Bronchial epithelial cell (primary cell): ENCODE measurements around the gene CEACAM7. TPM values are rescaled to one million over a fixed set of nuclear protein-coding genes. Genes with fewer than 3 reads are reported as not detected.
A peak's percentile ranks its signal among the peaks of the same experiment; 100 is the strongest.
"Not testable (repeated sequence)": the region's sequence is repeated elsewhere in the genome, so short reads cannot be mapped to it uniquely, and the experiment has no call there.

ENCODE experiments used
- DNase-seq: peaks from one replicate; pipeline ENCODE4 v3.0.0-alpha.2; 2010; ENCODE audit warnings: low read depth
- FAIRE-seq: peaks from 2 replicates; lab custom pipeline; 2011; peaks lifted over from hg19 to GRCh38; lab: Jason Lieb, UNC
- H3K27me3 ChIP-seq: 2 replicates; pipeline ENCODE4 v1.5.1; 2011; ENCODE audit warnings: low read length; ENCODE audit not compliant: control insufficient read depth, insufficient read depth
- H3K36me3 ChIP-seq: 2 replicates; pipeline ENCODE4 v1.5.1; 2011; ENCODE audit warnings: low read length; ENCODE audit not compliant: control insufficient read depth, insufficient read depth
- H3K4me3 ChIP-seq: 2 replicates; pipeline ENCODE4 v1.5.1; 2011; ENCODE audit warnings: mild to moderate bottlenecking, low read depth, low read length, control low read depth
- CTCF ChIP-seq: IDR thresholded peaks from 2 replicates; pipeline ENCODE4 v1.5.1; 2011; ENCODE audit warnings: mild to moderate bottlenecking, moderate library complexity, low read length, control low read depth, inconsistent platforms; ENCODE audit not compliant: insufficient read depth, severe bottlenecking
- total RNA-seq: library from RNA; depleted of rRNA; stranded (reverse); fragments of >200 nt; gene quantifications from 2 replicates; pipeline ENCODE4 v1.2.1, GENCODE V29; 2014

Gene CEACAM7
- total RNA-seq, 1 donor from 2014 or later: 0.79 TPM

GRCh38 chr19:41666075-41666474 lies 22.0 kb downstream of the CEACAM7 start:
- TF ChIP-seq CTCF: no peak
- Histone ChIP-seq H3K4me3 (no peak overlapping the region), H3K36me3 (no peaks in the 10 kb centered on the region), H3K27me3 (no peaks in the 10 kb centered on the region)
- DNase-seq (no peak), FAIRE-seq (no peak)

- TF ChIP-seq CTCF: no peak
- H3K27me3 ChIP-seq: no peaks in the 10 kb centered on the region
- no peak overlapping the region for H3K4me3 ChIP-seq
- DNase-seq (no peak), FAIRE-seq (no peak)
- no peaks in the 10 kb centered on the region for H3K36me3 ChIP-seq
Measured at GRCh38 chr19:41657157-41657556, 30.9 kb downstream of the CEACAM7 start.

- not testable (repeated sequence) for DNase-seq, H3K4me3 ChIP-seq, FAIRE-seq, H3K36me3 ChIP-seq, H3K27me3 ChIP-seq
Measured at GRCh38 chr19:41656756-41657155, 31.3 kb downstream of the CEACAM7 start.

- DNase-seq (no peak), FAIRE-seq (no peak)
- H3K4me3 ChIP-seq: no peak overlapping the region
- H3K36me3 ChIP-seq: no peaks in the 10 kb centered on the region
- TF ChIP-seq CTCF: no peak
- peaks cover 5% of the 10 kb centered on the region for H3K27me3 ChIP-seq
Measured at GRCh38 chr19:41652250-41652649, 35.8 kb downstream of the CEACAM7 start.

- no peaks in the 10 kb centered on the region for H3K36me3 ChIP-seq
- DNase-seq (peak; percentile 63), FAIRE-seq (no peak)
Measured at GRCh38 chr19:41649827-41650226, 38.2 kb downstream of the CEACAM7 start.

GRCh38 chr19:41646589-41647204 lies 41.4 kb downstream of the CEACAM7 start:
- peaks cover 5% of the 10 kb centered on the region for H3K27me3 ChIP-seq
- TF ChIP-seq CTCF: peak; percentile 36
- DNase-seq (no peak), FAIRE-seq (no peak)
- H3K36me3 ChIP-seq: no peaks in the 10 kb centered on the region
- H3K4me3 ChIP-seq: no peak overlapping the region

More at GRCh38 chr19:41649827-41650226, 38.2 kb downstream of the CEACAM7 start:
- TF ChIP-seq CTCF: no peak
- Histone ChIP-seq H3K27me3 (peaks cover 5% of the 10 kb centered on the region), H3K4me3 (no peak overlapping the region)
